GM18873 (cell line): ENCODE results near the gene FGF12.

Source experiments
- ATAC-seq: cut with Tn5 transposase; IDR thresholded peaks from one replicate; pipeline ENCODE4 v1.9.1; 2021; ENCODE audit warnings: mild to moderate bottlenecking, moderate library complexity, moderate number of reproducible peaks; ENCODE audit not compliant: unreplicated experiment, low FRiP score

The FGF12 gene

DNA sequence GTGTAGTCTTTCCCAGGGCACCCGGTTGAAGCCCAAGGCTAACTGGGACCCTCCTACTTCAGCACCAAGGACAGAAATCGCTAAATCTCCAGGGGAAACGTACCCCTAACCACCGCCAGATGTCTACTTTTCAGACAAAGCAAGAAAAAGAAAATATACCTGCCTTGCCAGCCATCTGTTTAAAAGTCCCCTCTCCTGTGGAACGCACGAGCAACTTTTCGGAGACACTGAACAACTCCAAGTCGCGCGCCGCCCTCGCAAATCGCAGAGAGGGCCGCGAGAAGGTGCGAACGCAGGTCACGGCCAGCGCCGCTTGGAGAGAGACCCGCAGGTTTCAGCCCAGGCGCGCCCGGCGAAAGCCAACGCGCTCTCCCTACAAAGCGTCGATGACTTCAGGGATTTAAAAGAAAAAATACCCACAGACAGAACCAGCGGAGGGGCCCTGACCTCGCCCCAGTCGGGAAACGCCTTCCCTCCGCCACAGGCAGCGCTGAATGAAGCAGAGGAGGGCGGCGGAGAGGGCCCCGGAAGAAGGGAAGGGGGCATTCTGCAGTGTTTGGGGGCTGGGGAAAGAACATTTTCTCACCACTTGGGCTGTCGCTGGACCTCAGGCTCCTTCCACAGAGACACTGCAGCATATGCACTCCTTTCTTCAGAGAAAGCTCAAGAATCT lies 213.1 kb downstream of the FGF12 start:
- ATAC-seq, result no peak

DNA sequence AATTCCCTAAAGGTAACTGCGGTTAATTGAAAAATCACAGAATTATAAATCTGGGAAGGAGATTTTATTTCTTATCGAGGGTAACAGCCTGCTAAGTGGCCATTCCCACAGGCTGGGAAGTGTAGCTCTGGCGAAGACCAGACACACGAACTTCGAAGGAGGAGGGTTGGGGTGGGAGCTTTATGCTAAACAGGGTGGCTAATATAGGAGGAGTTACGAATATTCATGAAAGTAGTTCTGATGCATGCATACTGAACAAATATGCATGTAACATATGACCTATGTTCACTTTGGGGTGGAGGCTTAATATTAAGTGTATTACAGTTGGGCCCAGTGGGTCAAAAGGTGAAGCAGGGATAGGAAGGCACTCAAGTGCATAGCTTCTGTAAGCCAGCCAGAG lies 221.6 kb downstream of the FGF12 start:
- no peak for ATAC-seq

DNA sequence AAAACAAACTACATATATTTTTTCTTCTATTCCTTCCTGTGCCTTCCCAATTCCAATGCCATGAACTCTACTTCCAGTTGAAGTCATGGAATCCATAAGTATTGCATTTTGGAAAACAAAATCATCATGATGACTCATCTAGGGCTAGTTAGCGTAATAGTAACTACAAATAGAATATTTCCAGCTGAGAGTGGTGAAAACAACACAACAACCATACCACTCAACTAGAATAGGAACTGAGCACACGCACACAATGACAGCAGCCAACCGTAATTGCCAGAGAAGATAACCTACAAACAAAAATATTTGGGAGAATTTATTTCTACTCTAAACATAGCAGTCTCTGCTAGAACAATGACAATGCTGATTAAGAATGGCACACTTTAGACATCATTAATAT lies 225.9 kb downstream of the FGF12 start:
- ATAC-seq, result no peak

DNA sequence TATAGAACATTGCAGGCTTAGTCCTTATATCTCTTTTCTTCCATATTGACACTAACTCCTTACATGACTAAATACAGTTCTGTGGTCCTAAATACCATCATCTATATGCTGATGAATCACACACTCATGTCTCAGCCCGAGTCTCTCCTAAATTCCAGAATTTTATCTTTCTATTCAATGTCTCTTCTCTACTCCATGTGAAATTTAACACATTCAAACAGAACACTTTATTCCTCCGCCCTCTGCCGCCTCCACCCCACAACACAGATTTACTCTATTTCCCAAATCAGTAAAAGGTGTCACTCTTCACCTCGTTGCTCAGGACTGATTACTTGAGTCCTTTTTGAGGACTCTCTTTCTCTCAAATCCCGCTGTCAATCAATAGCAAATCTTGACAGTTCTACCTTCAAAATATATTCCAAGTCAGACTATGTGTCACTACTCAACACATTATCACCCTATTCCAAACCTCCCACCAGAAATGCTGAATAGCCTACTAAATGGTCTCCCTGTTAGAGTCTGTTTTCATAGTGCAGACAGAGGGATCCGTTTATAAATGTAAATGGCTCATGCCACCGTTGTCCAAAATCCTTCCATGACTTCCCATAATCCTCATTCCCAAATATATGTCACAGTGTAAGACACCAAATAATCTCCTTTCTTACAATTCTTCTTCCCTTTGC lies 230.3 kb downstream of the FGF12 start:
- ATAC-seq, result no peak

DNA sequence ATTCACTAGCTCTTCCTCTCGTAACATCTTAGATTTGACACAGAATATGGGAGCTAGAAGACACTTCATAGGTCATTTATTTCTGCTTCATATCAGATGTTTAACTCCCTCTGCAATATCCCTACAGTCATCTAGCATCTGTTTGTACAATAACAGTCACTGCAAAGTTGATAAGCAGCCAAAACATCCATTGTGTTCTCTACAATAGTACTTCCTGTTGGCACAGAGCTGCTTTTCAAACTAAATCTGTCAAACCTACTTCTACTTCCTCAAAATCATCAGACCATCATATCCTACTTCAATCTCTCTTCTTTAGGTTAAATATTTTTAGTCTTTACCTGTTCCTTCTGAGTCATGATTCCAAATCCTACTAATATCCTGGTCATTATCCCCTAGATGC lies 233.2 kb downstream of the FGF12 start:
- ATAC-seq, result no peak

DNA sequence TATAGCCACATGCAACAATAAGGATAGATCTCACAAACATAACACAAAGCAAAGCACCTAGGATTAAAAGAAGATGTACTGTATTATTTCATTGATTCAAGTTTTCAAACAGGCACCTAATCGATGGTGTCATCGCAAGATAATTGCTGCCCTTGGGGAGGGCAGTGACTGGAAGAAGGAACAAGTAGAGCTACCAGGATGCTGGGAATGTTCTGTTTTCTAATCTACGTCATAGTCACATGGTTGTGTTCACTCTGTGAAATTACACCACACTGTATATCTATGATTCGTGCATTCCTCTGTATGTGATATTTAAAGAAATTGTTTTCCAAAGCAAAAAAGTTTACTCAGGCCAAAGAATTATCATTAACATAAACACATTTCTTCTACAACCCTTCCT lies 236.6 kb downstream of the FGF12 start:
- no peak for ATAC-seq

DNA sequence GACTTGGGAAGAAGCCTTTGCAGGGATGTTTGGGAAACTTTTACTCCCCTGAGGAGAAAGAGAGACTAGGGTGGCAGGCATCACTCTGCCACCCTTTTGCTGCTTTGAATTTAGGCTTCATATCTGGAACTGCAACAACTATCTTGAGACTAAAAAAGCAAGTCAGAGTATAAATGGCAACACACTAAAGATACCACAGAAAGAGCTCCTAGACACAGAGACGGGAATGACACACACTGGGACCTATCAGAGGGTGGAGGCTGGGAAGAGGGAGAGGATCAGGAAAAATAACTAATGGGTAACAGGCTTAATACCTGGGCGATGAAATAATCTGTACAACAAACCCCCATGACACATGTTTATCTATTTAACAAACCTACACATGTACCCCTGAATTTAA lies 237.8 kb downstream of the FGF12 start:
- no peak for ATAC-seq

DNA sequence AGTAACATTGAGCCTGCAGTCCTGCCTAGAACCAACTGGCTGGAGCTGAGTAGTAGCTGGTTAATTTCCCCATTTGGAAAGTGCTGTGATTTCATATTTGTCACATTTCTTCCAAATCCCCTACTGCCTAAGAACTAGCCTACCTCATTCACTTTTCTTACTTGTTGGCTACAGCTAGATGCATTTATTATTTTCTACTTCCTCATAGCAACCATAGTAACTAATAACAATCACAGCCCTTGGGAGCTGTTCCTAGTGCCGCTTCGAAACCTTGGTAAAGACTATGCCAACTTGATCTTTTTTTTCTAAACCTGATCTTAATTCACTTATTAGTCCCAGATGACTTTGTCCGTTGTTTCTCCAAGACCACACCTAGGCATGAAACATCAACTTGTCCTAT lies 240.3 kb downstream of the FGF12 start:
- no peak for ATAC-seq

DNA sequence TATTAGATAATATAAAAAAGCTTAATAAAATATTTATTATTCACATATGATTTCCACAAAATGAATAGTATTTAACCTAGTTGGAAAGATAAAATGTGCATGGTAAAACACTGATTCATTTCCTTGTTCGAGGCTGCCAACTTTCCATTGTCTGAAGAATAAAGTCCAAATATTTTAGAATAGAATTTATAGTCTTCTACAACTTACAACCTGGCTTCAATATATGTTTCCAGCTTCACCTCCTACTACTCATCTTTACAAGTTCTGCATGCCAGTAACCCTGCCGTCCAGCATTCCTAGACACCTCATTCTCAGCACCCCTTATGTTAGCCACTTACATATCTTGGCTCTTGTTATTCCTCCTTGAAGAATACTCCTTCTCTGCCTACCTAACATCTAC lies 244.5 kb downstream of the FGF12 start:
- ATAC-seq, result no peak

DNA sequence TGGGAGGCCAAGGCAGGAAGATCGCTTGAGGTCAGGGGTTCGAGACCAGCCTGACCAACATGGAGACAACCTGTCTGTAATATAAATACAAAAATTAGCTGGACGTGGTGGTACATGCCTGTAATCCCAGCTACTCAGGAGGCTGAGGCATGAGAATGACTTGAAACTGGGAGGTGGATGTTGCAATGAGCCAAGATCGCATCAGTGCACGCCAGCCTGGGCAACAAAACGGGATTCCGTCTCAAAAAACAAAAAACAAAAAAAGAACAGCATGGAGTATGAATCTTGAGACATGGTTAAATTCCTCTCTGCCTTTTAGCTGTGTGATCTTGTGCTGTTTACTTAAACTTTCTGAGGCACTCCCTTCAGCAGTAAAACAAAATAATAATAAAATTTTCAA lies 244.9 kb downstream of the FGF12 start:
- ATAC-seq, result no peak

DNA sequence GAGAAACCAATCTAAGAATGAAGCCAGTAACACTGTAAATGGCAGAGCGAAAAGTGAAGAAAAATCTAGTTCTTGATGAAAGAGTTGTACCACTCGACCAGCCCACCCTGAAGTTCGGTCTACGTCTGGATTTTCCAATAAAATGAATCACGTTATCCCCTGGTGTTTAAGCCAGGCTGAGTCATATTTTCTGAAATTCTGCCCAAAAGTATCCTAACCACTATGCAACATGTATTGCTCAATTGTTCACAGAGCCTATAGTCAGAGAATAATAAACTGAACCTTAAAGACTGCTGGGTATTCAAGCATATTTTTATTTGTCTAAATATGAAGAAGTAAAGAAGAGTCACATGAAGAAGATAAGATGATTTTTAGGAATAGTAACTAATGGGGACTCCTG lies 245.7 kb downstream of the FGF12 start:
- ATAC-seq, result no peak

DNA sequence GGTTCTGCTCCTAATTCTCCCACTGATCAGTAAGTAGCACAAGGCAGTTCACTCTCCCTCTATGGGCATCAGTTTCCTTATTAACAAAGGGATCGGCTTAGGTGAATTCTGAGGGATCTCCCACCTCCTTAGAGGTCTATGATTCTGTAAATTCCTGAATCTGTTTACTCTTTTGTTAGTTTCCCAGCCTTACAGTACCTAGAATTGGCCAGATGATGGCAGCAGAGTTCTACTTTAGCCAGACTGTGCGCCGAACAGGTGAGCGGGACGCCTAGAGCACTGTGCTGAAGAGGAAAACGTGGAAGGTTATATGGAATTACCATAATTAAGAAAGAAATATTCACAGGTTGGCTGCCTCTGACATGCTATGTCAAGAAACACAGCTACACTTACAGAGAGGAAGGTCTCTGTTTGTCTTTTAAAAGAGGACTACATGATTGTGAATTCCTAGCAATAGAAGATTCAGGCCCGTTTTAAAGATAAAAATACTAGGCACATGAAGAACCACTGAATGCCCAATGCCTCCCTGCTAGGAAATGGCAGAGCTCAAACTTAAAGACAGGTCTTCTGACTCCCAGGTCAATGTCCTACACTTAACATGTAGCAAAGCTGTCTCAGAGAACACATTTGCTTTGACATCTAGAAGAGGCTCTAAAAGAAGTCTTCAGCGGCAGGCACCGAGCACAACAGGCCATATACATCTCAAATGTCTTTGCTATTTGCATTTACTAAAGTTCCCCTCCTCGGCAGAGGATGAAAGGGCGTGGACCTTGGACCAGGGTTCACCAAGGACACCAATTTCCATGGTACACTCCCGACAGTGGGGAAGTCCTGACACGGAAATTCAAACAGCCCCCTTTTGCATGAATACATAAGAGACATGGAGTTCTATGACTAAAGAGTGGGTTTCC lies 259.9 kb downstream of the FGF12 start:
- peak; percentile 75 for ATAC-seq

DNA sequence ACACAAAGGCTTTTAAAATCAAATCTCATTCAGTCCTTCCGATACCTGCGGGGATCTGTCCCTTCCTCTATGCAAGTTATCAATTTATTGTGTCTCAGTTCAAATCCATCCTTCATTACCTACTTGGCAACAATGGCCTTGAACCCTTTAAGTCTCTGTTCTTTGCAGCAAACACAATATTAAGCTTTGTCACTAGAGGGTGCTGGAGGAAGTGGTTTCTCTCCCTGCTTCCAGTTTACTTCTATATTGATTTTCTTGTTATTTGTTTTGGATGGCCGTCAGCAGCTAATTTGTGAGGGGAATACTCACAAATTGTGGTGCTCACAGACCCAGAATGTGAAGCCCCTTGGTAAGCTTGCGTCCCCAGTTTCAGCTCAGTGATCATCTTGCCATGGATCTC lies 278.3 kb downstream of the FGF12 start:
- no peak for ATAC-seq

DNA sequence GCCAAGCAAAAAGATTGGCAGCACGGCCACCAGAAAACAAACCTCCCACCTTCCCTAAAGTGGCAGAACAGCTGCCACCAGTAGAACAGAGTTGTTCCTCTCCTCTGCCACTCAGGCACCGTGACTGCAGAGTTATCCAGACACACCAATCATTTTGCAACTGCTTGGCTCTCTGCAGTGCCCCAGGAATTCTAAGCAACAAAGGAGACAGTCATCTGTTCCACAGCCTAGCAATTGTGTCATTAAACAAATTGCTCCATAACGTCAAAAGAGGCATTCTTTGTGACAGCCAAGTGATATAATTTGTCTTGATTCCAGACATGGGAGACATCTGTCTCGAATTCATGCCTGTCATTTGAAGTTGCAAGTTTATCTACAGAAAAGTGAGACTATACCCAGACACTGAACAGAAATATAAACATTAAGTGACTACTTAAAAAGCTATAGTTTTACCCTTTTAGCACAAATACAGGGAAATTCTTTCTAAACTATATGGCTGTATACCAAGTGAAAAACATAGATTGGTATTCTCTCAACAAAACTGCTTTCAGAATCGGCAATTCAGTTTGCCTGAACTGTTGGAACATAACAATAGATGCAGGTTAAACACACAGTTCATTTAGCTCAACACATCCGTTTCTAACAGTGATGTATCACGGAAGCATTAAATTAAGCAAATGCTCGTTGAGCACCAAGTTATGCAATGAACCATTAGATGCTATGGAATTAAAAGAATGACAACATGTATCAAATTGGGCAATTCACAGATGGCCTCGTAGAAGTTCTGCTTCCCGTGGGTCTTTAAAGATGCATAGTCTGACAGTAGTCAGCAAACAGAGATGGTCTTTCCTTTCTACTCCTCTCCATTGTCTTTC lies 281.3 kb downstream of the FGF12 start:
- no peak for ATAC-seq

DNA sequence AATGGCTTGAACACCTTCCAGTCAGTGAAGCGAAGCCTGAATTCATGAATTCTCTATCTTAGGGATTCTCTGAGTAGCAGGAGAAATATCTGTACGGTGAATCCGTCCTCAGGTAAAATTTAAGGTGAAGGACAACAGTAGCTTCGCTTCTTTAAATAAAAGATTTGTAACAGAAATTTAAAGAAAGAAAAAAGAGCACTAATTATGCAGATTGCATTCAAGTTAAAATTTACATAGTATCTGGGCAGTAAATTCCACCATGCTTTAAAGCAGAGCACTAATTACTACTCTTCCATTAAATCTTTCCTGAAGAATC lies 282.6 kb downstream of the FGF12 start:
- no peak for ATAC-seq

DNA sequence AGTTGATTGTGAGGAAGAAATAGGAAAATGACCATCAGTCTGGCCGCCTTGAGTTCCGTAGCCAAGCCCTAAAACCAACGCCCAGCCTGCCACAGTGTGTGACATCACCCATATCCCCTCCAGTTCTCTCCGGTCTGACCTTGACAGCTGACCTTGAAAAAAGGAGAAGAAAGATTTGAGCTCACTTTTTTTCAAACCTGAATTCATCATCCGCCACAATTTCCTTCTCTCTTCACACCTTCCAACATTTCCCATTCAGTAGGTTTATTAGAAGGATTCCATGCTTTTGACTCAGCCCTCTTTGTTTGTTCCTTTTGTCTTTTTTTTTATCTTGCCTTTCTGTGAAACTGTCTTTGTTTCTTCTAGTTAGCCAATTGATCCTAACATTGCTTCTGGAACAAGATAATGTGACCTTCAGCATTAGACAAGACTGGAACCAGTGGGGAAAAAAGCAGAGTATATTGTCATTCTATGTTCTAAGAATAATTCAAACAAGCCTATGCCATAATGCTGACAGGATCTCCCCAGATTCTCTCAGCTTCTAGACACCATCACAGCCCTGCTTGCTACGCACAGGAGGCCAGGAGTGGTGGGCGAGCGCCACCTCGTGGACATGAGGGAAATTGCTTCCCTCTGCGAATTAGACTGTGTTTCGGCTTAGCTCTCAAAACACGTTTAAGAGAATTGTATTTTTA lies 283.1 kb downstream of the FGF12 start:
- ATAC-seq, result peak; percentile 89

DNA sequence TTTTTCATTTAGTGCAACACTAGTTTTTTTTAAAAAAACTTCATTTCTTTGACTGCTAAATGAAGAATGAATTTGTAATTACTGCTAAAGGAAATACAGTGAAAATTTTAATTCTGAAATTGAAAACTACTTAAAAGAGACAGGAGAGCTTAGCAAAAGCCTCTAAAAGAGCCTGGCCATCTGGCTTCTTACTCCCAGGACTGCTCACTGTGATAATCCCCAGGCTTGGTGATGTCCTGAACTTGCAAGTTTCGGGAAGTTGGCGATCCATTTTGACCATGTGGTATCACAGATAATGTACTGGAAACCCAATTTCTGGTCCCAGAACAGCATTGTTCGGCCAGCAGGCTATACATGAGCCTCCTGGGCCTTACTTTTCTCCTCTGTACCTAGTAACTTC lies 292.1 kb downstream of the FGF12 start:
- no peak for ATAC-seq

DNA sequence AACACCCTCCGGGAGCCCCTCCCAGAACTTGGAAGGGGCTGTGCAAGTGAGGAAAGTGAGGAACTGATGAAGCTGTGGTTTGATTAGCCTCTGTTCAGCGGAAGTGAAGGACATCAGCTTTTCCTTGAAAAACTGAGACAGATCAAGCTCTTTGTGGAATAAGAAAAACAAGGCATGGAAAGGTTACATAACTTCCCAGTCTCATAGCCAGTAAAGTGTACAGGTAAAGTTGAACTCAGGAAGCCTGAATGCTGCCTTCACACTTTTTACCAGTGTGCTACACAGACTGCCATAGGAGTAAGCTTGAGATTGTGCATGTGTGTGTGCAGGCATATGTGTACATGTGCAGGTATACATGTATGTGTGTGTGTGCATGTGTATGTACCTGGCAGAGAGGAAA lies 293.2 kb downstream of the FGF12 start:
- no peak for ATAC-seq

DNA sequence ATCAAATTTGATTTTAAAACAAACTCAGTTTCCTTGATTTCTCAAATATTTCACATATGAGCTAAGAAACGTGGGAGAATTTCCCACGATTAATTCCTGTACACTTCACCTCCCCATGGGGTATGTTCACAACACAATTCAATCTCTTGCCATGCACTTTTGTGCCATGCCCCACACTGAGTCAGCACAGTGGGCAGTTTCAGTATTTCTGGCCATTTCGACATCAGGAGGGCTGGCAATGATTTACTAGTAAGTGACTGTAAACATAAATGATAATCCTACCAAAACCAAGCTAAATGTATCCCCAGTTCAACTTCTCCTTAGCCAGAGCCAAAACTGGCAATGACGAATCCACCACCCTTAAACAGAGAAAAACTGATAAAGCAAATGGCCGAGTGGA lies 293.6 kb downstream of the FGF12 start:
- no peak for ATAC-seq

DNA sequence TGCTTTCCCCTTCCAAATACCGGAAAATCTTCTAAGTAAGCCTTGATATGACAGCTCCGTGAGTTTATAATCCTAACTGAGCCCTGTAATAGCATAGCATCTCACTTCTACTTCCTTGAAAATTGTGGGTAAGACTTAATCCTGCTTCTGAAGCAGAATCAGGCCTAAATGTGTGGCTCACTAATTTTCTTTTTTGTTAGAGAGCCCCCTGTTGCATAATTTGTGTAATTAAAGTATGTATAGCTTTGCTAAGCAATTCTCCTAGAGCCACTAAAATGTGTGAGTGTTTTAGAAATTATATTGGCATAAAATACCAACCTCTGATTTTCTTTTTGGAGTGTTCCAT lies 304.4 kb downstream of the FGF12 start:
- ATAC-seq, result no peak
